ENCODE measurements around the gene ATP5MG. TPM values are rescaled to one million over a fixed set of nuclear protein-coding genes. Genes with fewer than 3 reads are reported as not detected.

ATP5MG gene
- total RNA-seq, 2 donors from 2014 or later = 214 to 283 TPM

- no peak within 1 kb of the TSS for H3K27ac ChIP-seq (ENCODE audit: low read depth, low read length)
- peak within 1 kb of the TSS; percentile 74 for H3K9ac ChIP-seq (ENCODE audit: extremely low read depth, low read length, poor library complexity, severe bottlenecking)
- Mint-ChIP-seq H3K9me3 (peaks cover 3% of the 10 kb centered on the region), H3K27me3 (ENCODE audit: insufficient read depth) (peaks cover 26% of the 10 kb centered on the region), H3K36me3 (ENCODE audit: low read depth) (no peaks in the 10 kb centered on the region), H3K4me1 (peaks cover 6% of the 10 kb centered on the region), H3K4me3 (peak within 1 kb of the TSS; percentile 97), H3K27ac (peak within 1 kb of the TSS; percentile 93)
- H3K9me3 ChIP-seq (ENCODE audit: control insufficient read depth, low read length) = no peaks in the 10 kb centered on the region
- H3K27me3 ChIP-seq (ENCODE audit: control insufficient read depth, insufficient read depth, low read length, poor library complexity, severe bottlenecking) = peaks cover 36% of the 10 kb centered on the region
- H3K36me3 ChIP-seq (ENCODE audit: control insufficient read depth, insufficient read depth, low read length) = peaks cover 2% of the 10 kb centered on the region
- TF ChIP-seq CTCF (conservative IDR thresholded peaks at IDR 0.05) = no peak
- peak; percentile 97 for DNase-seq
- no peaks in the 10 kb centered on the region for H3K4me1 ChIP-seq (ENCODE audit: control insufficient read depth, insufficient read depth, low read length)
- H3K4me3 ChIP-seq (ENCODE audit: low read length) = peak within 1 kb of the TSS; percentile 94
- 11 to 18% methylated on average over 25 to 33 of the region's 33 CpGs for WGBS, 2 experiments (ENCODE audit: insufficient coverage in 1 of 2, insufficient read length in 1 of 2)
Observed at GRCh38 chr11:118359295-118359958, 42.0 kb upstream of the ATP5MG start, which contains the start of gene UBE4A. Gene UBE4A (plus strand): TSS chr11:118359600. CDS start chr11:118365081, 5,481 bp downstream.

DNA sequence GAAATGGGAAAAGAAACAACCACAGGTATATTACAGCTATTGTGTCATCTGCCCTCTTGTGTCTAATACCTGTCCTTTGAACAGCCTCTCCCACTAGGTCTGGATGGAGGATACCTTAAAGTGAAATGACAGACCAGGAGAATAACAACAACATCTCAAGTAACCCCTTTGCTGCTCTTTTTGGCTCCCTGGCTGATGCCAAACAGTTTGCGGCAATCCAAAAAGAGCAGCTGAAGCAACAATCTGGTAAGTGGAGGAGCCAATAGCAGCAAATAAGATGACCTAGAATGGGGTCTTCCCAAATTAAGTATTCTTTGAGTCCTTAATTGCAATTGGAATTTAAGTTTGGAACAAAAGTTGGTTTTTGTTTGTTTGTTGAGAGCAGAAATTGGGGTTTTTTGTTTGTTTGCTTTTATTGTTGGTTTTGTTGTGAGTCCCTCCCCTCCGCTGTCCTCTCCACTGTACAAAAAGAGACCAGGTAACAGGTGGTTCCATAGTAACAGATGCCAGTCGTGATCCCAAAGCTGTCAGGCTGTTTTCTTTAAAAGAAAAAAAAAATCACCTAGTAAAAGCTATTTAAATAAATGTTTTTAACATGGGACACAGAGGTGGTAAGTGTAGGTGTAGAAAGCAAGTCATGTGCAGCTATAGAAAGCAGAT is 36.3 kb upstream of the ATP5MG start:
- Mint-ChIP-seq H3K27ac (no peak overlapping the region), H3K4me1 (peaks cover 5% of the 10 kb centered on the region), H3K9me3 (no peaks in the 10 kb centered on the region), H3K36me3 (ENCODE audit: low read depth) (peaks cover 31% of the 10 kb centered on the region), H3K4me3 (no peak overlapping the region), H3K27me3 (ENCODE audit: insufficient read depth) (no peaks in the 10 kb centered on the region)
- H3K4me1 ChIP-seq (ENCODE audit: control insufficient read depth, insufficient read depth, low read length) = no peaks in the 10 kb centered on the region
- no peak overlapping the region for H3K9ac ChIP-seq (ENCODE audit: extremely low read depth, low read length, poor library complexity, severe bottlenecking)
- peaks cover 54% of the 10 kb centered on the region for H3K36me3 ChIP-seq (ENCODE audit: control insufficient read depth, insufficient read depth, low read length)
- H3K4me3 ChIP-seq (ENCODE audit: low read length) = no peak overlapping the region
- 90 to 93% methylated on average over 2 to 3 of the region's 3 CpGs for WGBS, 2 experiments (ENCODE audit: insufficient coverage in 1 of 2, insufficient read length in 1 of 2)
- TF ChIP-seq CTCF (conservative IDR thresholded peaks at IDR 0.05) = no peak
- no peak for DNase-seq
- H3K27ac ChIP-seq (ENCODE audit: low read depth, low read length) = no peak overlapping the region
- H3K9me3 ChIP-seq (ENCODE audit: control insufficient read depth, low read length) = no peaks in the 10 kb centered on the region
- H3K27me3 ChIP-seq (ENCODE audit: control insufficient read depth, insufficient read depth, low read length, poor library complexity, severe bottlenecking) = no peaks in the 10 kb centered on the region

- Mint-ChIP-seq H3K27ac (no peak overlapping the region), H3K4me1 (no peaks in the 10 kb centered on the region), H3K36me3 (ENCODE audit: low read depth) (peaks cover 42% of the 10 kb centered on the region), H3K27me3 (ENCODE audit: insufficient read depth) (no peaks in the 10 kb centered on the region), H3K4me3 (no peak overlapping the region), H3K9me3 (no peaks in the 10 kb centered on the region)
- H3K4me3 ChIP-seq (ENCODE audit: low read length) = no peak overlapping the region
- WGBS, 2 experiments (ENCODE audit: insufficient coverage in 1 of 2, insufficient read length in 1 of 2) = 86 to 95% methylated on average over 1 of the region's 1 CpG
- no peaks in the 10 kb centered on the region for H3K9me3 ChIP-seq (ENCODE audit: control insufficient read depth, low read length)
- H3K27me3 ChIP-seq (ENCODE audit: control insufficient read depth, insufficient read depth, low read length, poor library complexity, severe bottlenecking) = no peaks in the 10 kb centered on the region
- no peak for TF ChIP-seq CTCF (conservative IDR thresholded peaks at IDR 0.05)
- no peak overlapping the region for H3K9ac ChIP-seq (ENCODE audit: extremely low read depth, low read length, poor library complexity, severe bottlenecking)
- no peak for DNase-seq
- H3K4me1 ChIP-seq (ENCODE audit: control insufficient read depth, insufficient read depth, low read length) = no peaks in the 10 kb centered on the region
- peaks cover 65% of the 10 kb centered on the region for H3K36me3 ChIP-seq (ENCODE audit: control insufficient read depth, insufficient read depth, low read length)
- no peak overlapping the region for H3K27ac ChIP-seq (ENCODE audit: low read depth, low read length)
Observed at GRCh38 chr11:118366287-118366686, 35.1 kb upstream of the ATP5MG start.
